ENCODE results near the gene HNRNPF. TPM values are rescaled to one million over a fixed set of nuclear protein-coding genes. Genes with fewer than 3 reads are reported as not detected.
A peak's percentile ranks its signal among the peaks of the same experiment; 100 is the strongest.

The HNRNPF gene
- total and polyA plus RNA-seq, 2 of the 4 experiments (the other 2 are of a cell fraction) = 169 to 207 TPM

DNA sequence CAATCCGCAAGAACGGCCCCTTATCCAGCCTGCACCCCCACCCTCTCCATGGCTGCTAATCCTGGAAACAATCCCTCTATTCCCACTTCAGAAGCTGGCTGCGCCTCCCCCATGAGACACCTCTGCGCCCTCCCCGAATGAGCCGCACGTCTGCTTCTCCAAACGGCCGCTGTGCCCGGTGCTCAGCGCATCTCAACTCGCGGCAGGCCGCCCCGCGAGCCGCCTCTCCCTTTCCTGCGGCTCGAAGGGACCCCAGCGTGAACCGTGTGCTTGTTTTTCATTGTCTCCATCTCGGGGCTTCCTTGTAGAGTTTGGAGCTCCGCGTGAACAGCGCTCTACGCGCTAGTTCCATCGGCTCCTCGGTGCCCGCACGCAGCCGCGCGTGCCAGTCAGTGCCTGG lies 58.3 kb downstream of the HNRNPF start:
- in situ Hi-C loops (cut with MboI; ENCODE audit: low sequenced_read_pairs) = no loop called here
- CTCF ChIA-PET = no interaction called here

More for the DNA sequence above, 58.3 kb downstream of the HNRNPF start:
- no peak overlapping the region for H4K5ac ChIP-seq (ENCODE audit: low read depth, low read length)
- no peaks in the 10 kb centered on the region for H3K9me1 ChIP-seq (ENCODE audit: insufficient read depth, low read length)
- no peak overlapping the region for H2AK5ac ChIP-seq (ENCODE audit: low read depth, low read length)
- no peak overlapping the region for H3K14ac ChIP-seq (replicated peaks; ENCODE audit: low read depth, low read length)
- H3K36me3 ChIP-seq (ENCODE audit: control insufficient read depth, insufficient read depth, low read length) = no peaks in the 10 kb centered on the region
- H2AK9ac ChIP-seq (replicated peaks; ENCODE audit: low read depth, low read length, poor library complexity) = no peak overlapping the region
- H3K9ac ChIP-seq (ENCODE audit: low read depth, low read length) = no peak overlapping the region
- H3K79me1 ChIP-seq (ENCODE audit: low read depth in 1 of 2, low read length in 2 of 2) = no peaks in the 10 kb centered on the region
- dilution Hi-C loops (cut with HindIII; ENCODE audit: low sequenced_read_pairs, unreplicated experiment) = no loop called here
- no peak overlapping the region for H3K4me3 ChIP-seq (ENCODE audit: insufficient read depth, low read depth, low read length)
- no peak overlapping the region for H3K27ac ChIP-seq (ENCODE audit: insufficient read depth, low read length)
- H4K91ac ChIP-seq (ENCODE audit: insufficient read depth, low read depth, low read length) = no peak overlapping the region
- H3K18ac ChIP-seq (ENCODE audit: low read depth, low read length) = no peak overlapping the region
- H3K4ac ChIP-seq (ENCODE audit: low read depth, low read length) = no peak overlapping the region
- DNase-seq (no peak), ATAC-seq (ENCODE audit: low read depth) (no peak)
- TF ChIP-seq MAZ (IDR thresholded peaks at IDR 0.05; ENCODE audit: borderline replicate concordance, low read depth, low read length) (no peak), RCOR1 (IDR thresholded peaks at IDR 0.05; ENCODE audit: insufficient replicate concordance, low read length) (no peak), SMC3 (IDR thresholded peaks at IDR 0.05; ENCODE audit: low read depth, low read length) (no peak), BHLHE40 (IDR thresholded peaks at IDR 0.05; ENCODE audit: low read depth, low read length) (no peak), RFX5 (IDR thresholded peaks at IDR 0.05; ENCODE audit: low read depth, low read length) (no peak), MXI1 (IDR thresholded peaks at IDR 0.05; ENCODE audit: borderline replicate concordance, low read depth, low read length) (no peak), CHD1 (IDR thresholded peaks at IDR 0.05; ENCODE audit: low read depth, low read length) (no peak), USF2 (IDR thresholded peaks at IDR 0.05; ENCODE audit: low read depth, low read length) (no peak), CEBPB (IDR thresholded peaks at IDR 0.05; ENCODE audit: low read depth, low read length) (no peak), FOS (IDR thresholded peaks at IDR 0.05; ENCODE audit: low read depth, low read length) (no peak)
- H2BK15ac ChIP-seq (ENCODE audit: low read depth, low read length) = no peak overlapping the region
- H4K8ac ChIP-seq (ENCODE audit: low read depth in 2 of 2, low read length in 2 of 2) = no peak overlapping the region
- H2BK5ac ChIP-seq (ENCODE audit: low read depth, low read length, poor library complexity, severe bottlenecking) = no peak overlapping the region
- H3K56ac ChIP-seq (ENCODE audit: extremely low read depth, insufficient read depth, low read length) = no peak overlapping the region
- no peaks in the 10 kb centered on the region for H4K20me1 ChIP-seq (ENCODE audit: insufficient read depth, low read length)
- no peaks in the 10 kb centered on the region for H3K9me3 ChIP-seq (ENCODE audit: control insufficient read depth, insufficient read depth, low read length)
- H3K23ac ChIP-seq (ENCODE audit: low read depth, low read length) = no peak overlapping the region
- POLR2A ChIA-PET (ENCODE audit: unreplicated experiment) = no interaction called here
- intact Hi-C loops (cut with micrococcal nuclease) = no loop called here
- no peak overlapping the region for H2BK120ac ChIP-seq (ENCODE audit: low read depth, low read length)
- H3K27me3 ChIP-seq (ENCODE audit: control insufficient read depth, insufficient read depth, low read length) = peaks cover 16% of the 10 kb centered on the region
- peak overlapping the region; percentile 63 for H2AFZ ChIP-seq (replicated peaks; ENCODE audit: low read length, poor library complexity)
- BruUV-seq (replicated peaks) = no TSS peak
- no peak overlapping the region for H3K4me2 ChIP-seq (ENCODE audit: low read depth, low read length)
- WGBS, 2 experiments (ENCODE audit: extremely low coverage in 2 of 2, insufficient read length in 1 of 2) = 10% methylated on average over 20 of the region's 34 CpGs; no CpG with 5 or more reads in 1 of the 2 experiments
- H2BK20ac ChIP-seq (ENCODE audit: low read depth, low read length) = no peak overlapping the region
- H3K4me1 ChIP-seq (ENCODE audit: control insufficient read depth, insufficient read depth, low read length) = no peaks in the 10 kb centered on the region
